HEK293T (cell line): Measurements from ENCODE around the gene TMEM167B.

Experiments
- BHLHE40 ChIP-seq: fragments of 450-650 bp; IDR thresholded peaks from 2 replicates; pipeline ENCODE4 v1.6.1; 2016; ENCODE audit warnings: mild to moderate bottlenecking, moderate library complexity, borderline replicate concordance
- FOXA1 ChIP-seq: fragments of 450-650 bp; IDR thresholded peaks from 2 replicates; pipeline ENCODE4 v1.6.1; 2016; ENCODE audit warnings: mild to moderate bottlenecking
- FOXK2 ChIP-seq: fragments of 450-650 bp; IDR thresholded peaks from 2 replicates; pipeline ENCODE4 v1.6.1; 2016; ENCODE audit warnings: mild to moderate bottlenecking
- FOXM1 ChIP-seq: fragments of 450-650 bp; IDR thresholded peaks from 2 replicates; pipeline ENCODE4 v1.6.1; 2017; ENCODE audit warnings: mild to moderate bottlenecking, borderline replicate concordance
- HDGF ChIP-seq: fragments of 450-650 bp; IDR thresholded peaks from 2 replicates; pipeline ENCODE4 v1.6.1; 2017; ENCODE audit warnings: antibody characterized with exemption, borderline replicate concordance
- L3MBTL2 ChIP-seq: fragments of 450-650 bp; conservative IDR thresholded peaks from 2 replicates; pipeline ENCODE4 v1.6.1; 2016; ENCODE audit warnings: mild to moderate bottlenecking
- SP1 ChIP-seq: fragments of 450-650 bp; IDR thresholded peaks from 2 replicates; pipeline ENCODE4 v1.6.1; 2017
- SUZ12 ChIP-seq: fragments of 450-650 bp; IDR thresholded peaks from 2 replicates; pipeline ENCODE4 v1.6.1; 2016; ENCODE audit warnings: mild to moderate bottlenecking
- TARDBP ChIP-seq: fragments of 450-650 bp; IDR thresholded peaks from 2 replicates; pipeline ENCODE4 v1.6.1; 2016
- ZNF384 ChIP-seq: fragments of 450-650 bp; IDR thresholded peaks from 2 replicates; pipeline ENCODE4 v1.6.1; 2016

DNA sequence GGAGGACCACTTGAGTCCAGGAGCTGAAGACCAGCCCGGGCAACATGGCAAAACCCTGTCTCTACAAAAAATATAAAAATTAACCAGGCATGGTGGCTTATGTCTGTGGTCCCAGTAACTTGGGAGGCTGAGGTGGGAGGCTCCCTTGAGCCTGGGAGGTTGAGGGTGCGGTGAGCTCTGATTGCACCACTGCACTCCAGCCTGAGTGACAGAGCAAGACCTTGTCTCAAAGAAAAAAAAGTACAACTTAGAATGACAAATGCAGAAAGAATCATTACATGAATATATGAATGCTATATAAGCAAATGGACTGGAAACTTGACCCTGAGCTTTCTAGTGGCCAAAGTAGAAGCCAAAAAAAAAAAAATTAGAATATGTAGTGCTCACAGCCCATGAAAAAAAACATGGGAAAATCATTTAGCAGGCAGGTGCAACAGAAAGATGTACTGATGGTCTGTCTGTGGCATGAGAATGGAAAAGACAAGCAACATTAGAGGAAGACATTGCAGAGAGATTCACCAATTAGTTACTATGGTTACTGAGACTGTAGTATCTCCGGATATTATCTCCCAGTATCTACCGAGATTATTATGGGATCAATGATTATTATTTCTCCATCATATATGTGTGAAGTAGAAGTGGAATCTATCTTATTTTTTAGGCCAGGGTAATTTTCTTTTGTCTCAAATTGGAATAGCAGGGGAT is 42.6 kb downstream of the TMEM167B start:
- TF ChIP-seq L3MBTL2 (no peak), SP1 (no peak), TARDBP (no peak), FOXK2 (no peak), SUZ12 (no peak), FOXM1 (no peak), HDGF (no peak), ZNF384 (no peak), FOXA1 (no peak), BHLHE40 (no peak)
